ENCODE measurements around the gene ASRGL1.
A peak's percentile ranks its signal among the peaks of the same experiment; 100 is the strongest.

The ASRGL1 gene

GRCh38 chr11:62394825-62395538 is 57.7 kb downstream of the ASRGL1 start:
- no peak overlapping the region for H3K4me2 ChIP-seq (ENCODE audit: low read depth, low read length)
- H3K4me3 ChIP-seq (ENCODE audit: low read length), result no peak overlapping the region
- H3K9me3 ChIP-seq (replicated peaks; ENCODE audit: insufficient read depth, low read length), result no peaks in the 10 kb centered on the region
- no peaks in the 10 kb centered on the region for H3K27me3 ChIP-seq (replicated peaks; ENCODE audit: insufficient read depth, low read length)
- no peaks in the 10 kb centered on the region for H3K9me2 ChIP-seq (replicated peaks; ENCODE audit: insufficient read depth, low read length)
- H3K4me1 ChIP-seq (ENCODE audit: low read length), result no peaks in the 10 kb centered on the region
- no peaks in the 10 kb centered on the region for H3K79me2 ChIP-seq (ENCODE audit: low read length)
- TF ChIP-seq CTCF (IDR thresholded peaks at IDR 0.05; ENCODE audit: low read length) (peak; percentile 70), EZH2 (optimal IDR thresholded peaks at IDR 0.05; ENCODE audit: low read depth, low read length) (no peak)
- DNase-seq, result peak; percentile 80
- no peaks in the 10 kb centered on the region for H4K20me1 ChIP-seq (ENCODE audit: insufficient read depth, low read length)
- no peak overlapping the region for H3K9ac ChIP-seq (ENCODE audit: low read length)
- H3K36me3 ChIP-seq (replicated peaks; ENCODE audit: insufficient read depth, low read length), result no peaks in the 10 kb centered on the region
- no peak overlapping the region for H2AFZ ChIP-seq (ENCODE audit: low read length)
- no peak overlapping the region for H3K27ac ChIP-seq (ENCODE audit: low read length)
- no peaks in the 10 kb centered on the region; the same call in 1 of the 2 replicates for H3F3A ChIP-seq (ENCODE audit: insufficient read depth, low read length)

GRCh38 chr11:62395885-62396551 is 58.8 kb downstream of the ASRGL1 start:
- Histone ChIP-seq H3K27ac (ENCODE audit: low read length) (no peak overlapping the region), H3K79me2 (ENCODE audit: low read length) (no peaks in the 10 kb centered on the region), H3K9me2 (replicated peaks; ENCODE audit: insufficient read depth, low read length) (no peaks in the 10 kb centered on the region), H3F3A (ENCODE audit: insufficient read depth, low read length) (no peaks in the 10 kb centered on the region; the same call in 1 of the 2 replicates), H3K36me3 (replicated peaks; ENCODE audit: insufficient read depth, low read length) (no peaks in the 10 kb centered on the region), H4K20me1 (ENCODE audit: insufficient read depth, low read length) (no peaks in the 10 kb centered on the region), H3K4me1 (ENCODE audit: low read length) (no peaks in the 10 kb centered on the region), H2AFZ (ENCODE audit: low read length) (no peak overlapping the region), H3K9ac (ENCODE audit: low read length) (no peak overlapping the region), H3K4me3 (ENCODE audit: low read length) (no peak overlapping the region), H3K4me2 (ENCODE audit: low read depth, low read length) (no peak overlapping the region), H3K9me3 (replicated peaks; ENCODE audit: insufficient read depth, low read length) (no peaks in the 10 kb centered on the region), H3K27me3 (replicated peaks; ENCODE audit: insufficient read depth, low read length) (no peaks in the 10 kb centered on the region)
- DNase-seq, result no peak
- TF ChIP-seq EZH2 (optimal IDR thresholded peaks at IDR 0.05; ENCODE audit: low read depth, low read length), result no peak
- no peak for TF ChIP-seq EZH2phosphoT487 (IDR thresholded peaks at IDR 0.05; ENCODE audit: low read length)
- no peak for TF ChIP-seq CTCF (IDR thresholded peaks at IDR 0.05; ENCODE audit: low read length)

- H4K20me1 ChIP-seq (ENCODE audit: insufficient read depth, low read length), result no peaks in the 10 kb centered on the region
- no peaks in the 10 kb centered on the region for H3K36me3 ChIP-seq (replicated peaks; ENCODE audit: insufficient read depth, low read length)
- TF ChIP-seq CTCF (IDR thresholded peaks at IDR 0.05; ENCODE audit: low read length), result no peak
- no peak for TF ChIP-seq EZH2 (optimal IDR thresholded peaks at IDR 0.05; ENCODE audit: low read depth, low read length)
- TF ChIP-seq EZH2phosphoT487 (IDR thresholded peaks at IDR 0.05; ENCODE audit: low read length), result no peak
- no peaks in the 10 kb centered on the region; the same call in 1 of the 2 replicates for H3F3A ChIP-seq (ENCODE audit: insufficient read depth, low read length)
- no peak overlapping the region for H3K4me2 ChIP-seq (ENCODE audit: low read depth, low read length)
- H3K9ac ChIP-seq (ENCODE audit: low read length), result no peak overlapping the region
- H3K4me1 ChIP-seq (ENCODE audit: low read length), result no peaks in the 10 kb centered on the region
- no peaks in the 10 kb centered on the region for H3K9me2 ChIP-seq (replicated peaks; ENCODE audit: insufficient read depth, low read length)
- H2AFZ ChIP-seq (ENCODE audit: low read length), result no peak overlapping the region
- DNase-seq, result no peak
- no peaks in the 10 kb centered on the region for H3K9me3 ChIP-seq (replicated peaks; ENCODE audit: insufficient read depth, low read length)
- no peaks in the 10 kb centered on the region for H3K79me2 ChIP-seq (ENCODE audit: low read length)
- H3K27me3 ChIP-seq (replicated peaks; ENCODE audit: insufficient read depth, low read length), result no peaks in the 10 kb centered on the region
- no peak overlapping the region for H3K4me3 ChIP-seq (ENCODE audit: low read length)
- no peak overlapping the region for H3K27ac ChIP-seq (ENCODE audit: low read length)
Observed at GRCh38 chr11:62398011-62398994, 61.1 kb downstream of the ASRGL1 start.

All from MM.1S (cell line).